Subcutaneous preadipocyte (primary cell): ENCODE measurements around the gene MIXL1. TPM values are rescaled to one million over a fixed set of nuclear protein-coding genes. Genes with fewer than 3 reads are reported as not detected.

Experiments
- total RNA-seq: library from RNA; depleted of rRNA; stranded (reverse); fragments of >200 nt; gene quantifications from 2 replicates; pipeline ENCODE4 v1.2.3, GENCODE V29; 2012

MIXL1 gene
- total RNA-seq, result not detected in 2 replicates

DNA sequence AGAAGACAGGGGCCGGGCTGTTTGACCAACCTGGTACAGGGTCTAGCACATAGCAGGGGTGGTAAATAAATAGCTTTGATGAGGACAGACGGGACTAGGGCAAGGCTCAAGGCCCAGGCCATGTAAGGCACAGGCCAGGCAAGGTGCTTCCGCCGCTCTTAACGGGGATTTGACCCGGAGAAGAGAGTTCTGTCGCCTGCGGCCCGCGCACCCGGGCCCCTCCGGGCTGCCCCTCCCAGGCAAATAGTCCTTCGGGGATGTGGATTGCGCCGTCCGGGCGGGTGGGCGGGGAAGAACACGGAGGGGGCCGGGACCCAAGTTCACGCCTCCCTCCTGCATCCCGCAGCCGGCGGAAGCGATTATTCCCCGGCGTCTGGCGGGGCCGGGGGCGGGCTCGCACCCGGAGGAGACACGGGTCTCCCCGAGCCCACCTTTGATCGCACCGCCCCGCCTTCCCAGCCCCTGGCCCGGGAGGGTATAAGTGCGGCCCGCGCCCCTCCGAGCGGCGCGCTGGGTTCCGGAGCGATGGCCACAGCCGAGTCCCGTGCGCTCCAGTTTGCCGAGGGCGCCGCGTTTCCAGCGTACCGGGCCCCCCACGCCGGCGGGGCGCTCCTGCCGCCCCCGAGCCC lies at the start of gene MIXL1:
Gene MIXL1 (plus strand): TSS at position 508 of the 629 bp plus-strand sequence. CDS start 18 bp downstream, at position 526.

DNA sequence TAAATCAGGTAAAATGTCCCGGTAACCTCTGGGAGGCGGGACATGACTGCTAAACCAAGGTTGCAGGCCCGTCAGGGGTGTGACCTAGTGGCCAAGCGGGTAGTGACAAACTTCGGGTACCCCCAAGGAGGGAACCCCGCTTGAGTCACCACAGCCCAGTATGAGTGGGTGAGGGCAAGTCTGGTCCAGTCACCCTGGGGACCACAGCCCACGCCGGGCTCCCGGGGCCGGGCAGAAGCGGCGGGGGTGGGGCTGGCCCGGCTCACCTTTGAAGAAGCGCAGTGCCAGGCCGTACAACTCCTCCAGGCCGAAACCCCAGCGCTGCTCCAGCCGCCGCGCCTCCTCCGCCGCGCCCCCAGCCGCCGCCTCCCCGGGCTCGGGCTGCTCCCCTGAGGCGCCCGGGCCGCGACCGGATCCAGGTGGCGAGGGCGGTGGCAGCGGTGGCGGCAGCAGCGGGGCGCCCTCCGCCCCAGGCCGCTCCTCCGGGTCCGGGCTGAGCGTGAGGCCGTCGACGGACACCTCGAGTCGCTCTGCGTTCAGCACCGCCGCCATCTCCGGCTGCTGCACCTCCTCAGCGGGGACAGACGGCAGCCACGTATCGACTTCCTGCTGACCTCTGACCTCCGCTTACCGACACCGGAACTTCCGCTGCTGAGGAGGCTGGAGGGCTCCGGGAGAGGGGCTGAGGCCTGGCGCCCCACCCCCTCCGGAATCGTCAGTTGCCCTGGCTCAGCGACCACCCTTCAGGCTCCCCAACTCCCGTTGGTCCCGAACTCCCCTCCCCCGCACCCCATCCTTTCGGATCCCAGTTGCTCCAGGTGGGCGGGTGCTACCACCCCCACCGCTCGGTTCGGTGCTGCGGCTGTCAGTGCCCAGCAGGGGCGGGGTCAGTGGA lies 37.1 kb upstream of the MIXL1 start, which contains the start of gene ACBD3:
Gene ACBD3 (minus strand): TSS at position 618 of the 895 bp plus-strand sequence. CDS start 66 bp downstream, at position 552.

Other genes starting within 250 kb of the MIXL1 start
- 11.0 and 16.6 TPM in 2 replicates for gene SDE2, start 224.3 kb upstream of the MIXL1 start, total RNA-seq
- gene H3-3A, start 160.9 kb upstream of the MIXL1 start, total RNA-seq, result 100 and 123 TPM in 2 replicates
- gene ACBD3, start 36.9 kb upstream of the MIXL1 start, total RNA-seq, result 37.8 and 52.6 TPM in 2 replicates
- 5.1 and 7.8 TPM in 2 replicates for gene LIN9, start 85.5 kb downstream of the MIXL1 start, total RNA-seq
- gene PARP1, start 184.4 kb downstream of the MIXL1 start, total RNA-seq, result 62.8 and 90.9 TPM in 2 replicates